ENCODE measurements around the gene TOPBP1.
"Not testable (repeated sequence)": the region's sequence is repeated elsewhere in the genome, so short reads cannot be mapped to it uniquely, and the experiment has no call there.

TOPBP1 gene

DNA sequence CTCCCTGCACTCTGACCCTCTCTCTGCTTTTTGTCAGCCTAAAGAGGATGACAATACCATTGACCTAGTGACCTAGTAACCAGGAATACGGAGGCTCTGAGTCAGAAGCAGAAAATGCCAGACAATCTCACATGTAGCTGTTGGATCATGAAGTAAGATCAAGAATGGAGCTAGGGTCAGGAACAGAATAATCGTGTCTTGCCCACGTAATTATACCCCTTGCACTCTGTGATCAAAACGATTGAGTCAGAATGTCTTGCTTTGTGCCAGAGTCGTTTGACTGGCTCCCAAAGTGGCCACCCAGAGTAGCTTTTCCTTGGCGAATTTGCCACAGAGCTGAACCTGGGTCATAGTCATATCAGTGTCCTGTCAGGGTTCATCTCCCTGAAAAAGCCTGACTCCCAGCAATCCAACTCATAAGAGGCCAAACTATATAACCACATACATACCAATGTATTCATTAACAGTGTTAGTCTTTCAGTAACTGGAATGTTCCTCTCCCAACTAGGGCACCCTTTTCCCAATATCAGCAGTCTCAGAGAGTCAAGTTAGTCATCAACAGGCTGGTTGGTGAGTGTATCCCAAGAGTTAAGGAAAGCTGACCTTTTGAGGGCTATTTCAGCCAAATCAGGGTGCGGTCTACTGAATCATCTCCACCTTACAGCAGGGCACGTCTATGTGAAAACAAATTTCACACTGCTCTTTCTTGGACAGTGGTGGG is 93.3 kb downstream of the TOPBP1 start:
- no peak for DNase-seq

DNA sequence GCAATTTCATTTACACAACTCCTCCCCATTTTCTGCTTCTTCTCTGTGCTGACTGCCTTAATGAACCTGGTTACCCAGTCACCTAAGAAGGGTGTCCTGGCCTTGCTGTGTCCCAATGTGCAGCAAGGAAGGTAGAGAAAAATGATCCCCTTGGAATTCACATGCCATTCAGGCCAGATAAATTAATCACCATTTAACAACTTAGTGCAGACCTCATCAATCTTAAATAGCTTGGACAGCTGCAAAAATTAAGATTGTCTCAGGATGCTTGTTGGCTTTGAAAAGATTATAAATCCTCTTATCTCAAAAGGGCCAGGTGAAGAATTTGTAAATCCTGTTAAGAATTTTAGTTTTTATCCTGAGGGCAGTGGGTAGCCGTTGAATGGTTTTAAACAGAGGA is 97.9 kb downstream of the TOPBP1 start:
- DNase-seq, result no peak

GRCh38 chr3:133563186-133563591 is 98.6 kb downstream of the TOPBP1 start:
- DNase-seq, result no peak

DNA sequence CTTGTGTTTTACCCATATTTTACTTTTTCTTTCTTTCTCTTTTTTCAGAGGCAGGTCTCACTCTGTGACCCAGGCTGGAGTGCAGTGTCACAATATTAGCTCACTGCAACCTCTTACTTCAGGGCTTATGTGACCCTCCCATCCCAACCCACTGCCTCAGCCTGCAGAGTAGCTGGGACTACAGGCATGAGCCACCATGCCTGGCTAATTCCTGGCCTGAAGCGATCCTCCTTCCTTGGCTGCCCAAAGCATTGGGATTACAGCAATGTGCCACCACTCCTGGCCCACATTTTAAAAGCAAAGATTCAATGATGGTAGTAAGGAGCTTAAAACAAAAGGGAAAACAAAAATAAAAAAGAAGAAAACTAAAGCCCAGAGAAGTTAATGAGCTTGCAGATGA is 99.4 kb downstream of the TOPBP1 start:
- no peak for DNase-seq

DNA sequence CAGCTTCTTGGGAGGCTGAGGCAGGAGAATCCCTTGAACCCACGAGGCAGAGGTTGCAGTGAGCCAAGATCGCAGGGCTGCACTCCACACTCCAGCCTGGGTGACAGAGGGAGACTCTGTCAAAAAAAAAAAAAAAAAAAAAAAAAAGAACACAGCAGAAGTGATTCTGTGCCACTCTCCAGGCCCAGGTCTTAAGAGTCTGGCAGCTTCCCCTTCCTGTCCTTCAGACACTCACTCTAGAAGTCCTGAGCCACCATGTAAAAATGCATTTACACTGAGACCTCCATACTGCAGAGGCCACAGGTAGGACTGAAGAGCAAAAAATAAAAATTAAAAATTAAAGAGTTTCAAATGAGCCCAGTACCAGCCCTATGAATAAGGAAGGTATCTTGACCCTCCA is 100.1 kb downstream of the TOPBP1 start:
- no peak for DNase-seq

- DNase-seq, result not testable (repeated sequence)
Observed at GRCh38 chr3:133551589-133551988, 110.2 kb downstream of the TOPBP1 start.

Data from stimulated activated CD4-positive, alpha-beta T cell treated with anti-CD3 and anti-CD28 coated beads, Interleukin-1b, Interleukin-23, amount 100 ng/mL, for 48 hours (primary cell).